GM21825 (cell line): ENCODE results near the gene MEG3.

ENCODE experiments used
- ATAC-seq: cut with Tn5 transposase; IDR thresholded peaks from one replicate; pipeline ENCODE4 v1.9.1; 2021; ENCODE audit warnings: mild to moderate bottlenecking, moderate library complexity; ENCODE audit not compliant: unreplicated experiment

MEG3 gene

DNA sequence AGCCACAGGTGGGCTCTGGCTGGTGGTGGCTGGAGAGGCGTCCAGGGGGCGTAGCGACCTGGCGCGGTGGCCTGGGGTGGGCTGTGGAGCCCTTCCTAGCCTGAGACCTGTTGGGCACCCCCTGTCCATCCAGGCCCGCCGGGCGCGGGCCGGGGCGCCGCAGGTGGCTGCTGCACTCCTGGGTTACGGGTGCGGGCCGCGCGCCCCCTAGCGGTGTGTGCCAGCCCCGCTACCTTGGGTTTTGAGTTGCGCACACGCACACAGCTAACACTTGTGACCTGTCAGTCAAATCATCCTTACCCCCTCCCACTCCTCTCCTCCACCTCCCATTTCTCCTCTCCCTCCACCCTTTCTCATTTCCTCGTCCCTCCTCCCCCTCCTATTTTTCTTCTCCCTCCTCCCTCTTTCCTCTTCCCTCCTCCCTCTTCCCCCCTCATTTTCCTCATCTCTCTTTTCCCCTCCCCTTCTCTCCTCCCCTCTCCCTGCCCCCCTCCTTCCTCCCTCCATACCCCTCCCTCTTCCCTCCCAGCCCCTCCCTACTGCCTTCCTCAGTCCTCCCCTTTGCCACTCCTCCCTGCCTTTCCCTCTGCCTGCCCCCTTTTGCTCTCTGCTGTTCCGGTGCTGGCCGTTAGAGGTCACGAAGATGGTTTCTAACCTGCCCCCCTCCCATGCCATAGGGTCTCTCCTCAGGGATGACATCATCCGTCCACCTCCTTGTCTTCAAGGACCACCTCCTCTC, 2.3 kb downstream of the MEG3 start:
- no peak for ATAC-seq

DNA sequence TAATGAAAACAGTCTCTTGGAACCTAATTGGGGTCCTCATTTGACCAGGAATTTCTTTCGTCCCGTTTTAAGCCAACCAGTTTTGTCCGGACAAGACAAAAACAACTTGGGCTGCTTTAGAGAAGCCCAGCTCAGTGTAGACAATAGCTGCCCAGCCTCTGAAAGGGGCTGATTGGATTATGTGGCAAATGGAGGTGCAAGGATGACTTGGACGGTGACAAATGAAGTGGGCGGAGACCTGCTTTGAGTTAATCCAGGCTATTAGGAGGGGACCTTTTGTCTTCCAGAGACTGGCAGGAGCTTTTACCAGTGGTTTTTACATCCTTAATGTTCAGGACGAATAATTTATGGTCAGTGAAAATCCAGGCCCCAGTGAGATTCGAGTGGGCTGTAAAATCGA, 4.8 kb downstream of the MEG3 start:
- ATAC-seq: no peak

- no peak for ATAC-seq
Measured at GRCh38 chr14:100832311-100832960, 6.5 kb downstream of the MEG3 start.

DNA sequence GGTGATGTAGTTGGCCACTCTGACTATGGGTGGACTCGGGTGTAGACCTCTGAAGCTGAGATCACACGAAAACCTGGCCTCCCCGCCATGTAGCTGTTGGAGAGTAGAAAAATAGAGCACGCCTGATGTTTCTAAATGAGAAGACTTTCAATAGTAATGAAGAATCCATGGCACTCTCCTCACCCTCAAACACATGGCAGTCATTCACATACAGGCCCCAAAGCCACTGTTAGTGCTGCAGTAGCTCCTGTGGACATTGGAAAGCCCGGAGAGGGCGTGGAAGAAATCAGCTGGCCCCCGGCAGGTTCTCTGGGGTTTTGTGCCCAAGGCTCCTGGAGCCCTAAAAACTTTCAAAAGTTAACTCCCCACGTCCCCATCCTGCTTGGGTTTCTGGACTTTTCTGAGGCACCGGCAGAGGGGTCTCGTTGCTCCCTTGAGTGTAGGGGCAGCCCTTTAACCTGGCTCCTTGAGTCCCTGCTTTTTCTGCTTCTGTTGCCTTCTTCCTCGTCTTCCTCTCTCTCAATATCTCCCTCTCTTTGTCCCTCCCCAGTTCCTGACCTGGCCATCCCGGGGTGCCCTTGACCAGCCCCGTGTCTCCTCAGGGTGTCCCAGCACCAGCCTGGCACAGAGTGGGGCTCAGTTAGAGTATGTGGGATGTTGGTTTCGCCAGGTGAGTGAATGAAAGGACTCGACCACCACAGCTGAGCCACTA, 8.3 kb downstream of the MEG3 start:
- no peak for ATAC-seq

DNA sequence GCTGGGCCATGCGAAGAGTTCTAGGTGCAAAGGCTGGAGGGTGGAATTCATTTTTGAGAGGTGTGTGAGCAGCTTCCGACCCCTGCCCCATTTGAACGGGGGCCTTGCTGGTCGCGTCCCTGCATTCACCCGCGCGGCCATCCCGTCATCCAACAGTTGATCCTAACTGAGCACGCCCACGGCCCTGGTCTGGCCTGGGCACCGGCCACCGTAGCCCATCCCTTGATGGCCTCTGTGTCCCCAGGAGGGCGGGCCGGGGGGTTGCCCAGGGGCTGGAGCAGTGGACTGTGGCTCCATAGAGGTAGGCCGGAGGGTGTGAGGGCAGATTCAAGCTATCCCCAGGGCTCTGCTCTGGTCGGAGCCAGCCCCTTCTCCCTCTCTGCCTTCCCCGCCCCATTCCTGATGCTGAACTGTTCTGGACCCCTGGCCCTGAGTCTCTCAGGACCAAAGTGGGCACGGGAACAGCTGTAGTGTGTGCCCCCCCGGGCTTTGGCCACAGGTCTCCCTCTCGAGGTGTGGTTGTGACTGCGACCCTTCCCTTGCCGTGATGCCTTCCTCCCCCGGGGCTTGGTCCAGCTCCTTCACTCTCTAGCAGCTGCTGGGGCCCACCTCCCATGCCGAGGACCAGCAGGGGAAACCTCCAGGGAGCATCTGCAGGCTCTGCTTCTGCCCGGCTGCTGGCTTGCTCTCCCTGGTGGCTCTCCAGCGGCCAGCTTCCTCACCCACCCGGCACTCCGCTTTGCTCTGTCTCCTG, 9.1 kb downstream of the MEG3 start:
- no peak for ATAC-seq

GRCh38 chr14:100835548-100836310, 9.8 kb downstream of the MEG3 start:
- no peak for ATAC-seq

- ATAC-seq: no peak
Measured at GRCh38 chr14:100836311-100836805, 10.4 kb downstream of the MEG3 start.

DNA sequence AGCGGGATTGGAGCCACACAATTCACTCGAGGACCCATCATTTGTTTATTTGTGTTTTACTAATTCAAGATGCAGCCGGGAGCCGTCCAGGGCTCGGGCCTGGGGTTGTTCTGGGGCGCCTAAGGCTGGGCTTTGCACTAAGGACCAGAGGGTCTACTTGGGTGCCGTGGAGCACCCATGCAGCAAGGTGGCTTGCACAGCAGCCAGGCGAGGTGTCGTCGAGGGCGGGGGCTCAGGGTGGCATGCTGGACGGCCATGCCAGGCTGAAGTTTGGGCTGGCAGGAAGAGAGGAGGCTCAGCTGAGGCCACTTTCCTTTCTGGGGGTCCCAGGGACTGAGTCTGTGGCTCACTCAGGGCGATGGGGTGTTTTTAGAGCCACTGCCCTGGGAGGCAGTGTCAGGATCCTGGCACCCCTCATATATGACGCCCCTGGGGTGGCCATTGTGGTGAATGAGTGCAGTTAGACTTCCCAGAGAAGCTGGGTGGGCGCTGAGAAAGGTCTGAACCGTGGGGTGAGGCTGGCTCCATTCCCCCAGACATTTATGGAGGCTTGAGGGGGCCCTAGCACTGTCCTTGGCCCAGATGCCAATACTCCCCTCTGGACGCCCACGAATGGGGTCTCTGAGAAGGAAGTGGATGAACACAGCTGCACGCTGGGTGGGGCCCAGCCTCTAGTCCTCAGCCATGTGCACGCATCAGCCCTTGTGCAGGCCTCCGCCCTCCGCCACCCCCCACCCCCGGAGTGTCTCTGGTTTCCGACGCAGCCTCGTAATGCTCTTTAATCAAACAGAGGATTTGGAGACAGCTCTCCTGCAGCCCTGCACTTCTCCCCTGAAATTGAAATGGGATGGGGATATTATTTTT, 11.3 kb downstream of the MEG3 start:
- ATAC-seq: no peak

- no peak for ATAC-seq
Measured at GRCh38 chr14:100837805-100838350, 12.0 kb downstream of the MEG3 start.

GRCh38 chr14:100838493-100839314, 12.8 kb downstream of the MEG3 start:
- no peak for ATAC-seq

GRCh38 chr14:100839315-100839585, 13.3 kb downstream of the MEG3 start:
- ATAC-seq: no peak

DNA sequence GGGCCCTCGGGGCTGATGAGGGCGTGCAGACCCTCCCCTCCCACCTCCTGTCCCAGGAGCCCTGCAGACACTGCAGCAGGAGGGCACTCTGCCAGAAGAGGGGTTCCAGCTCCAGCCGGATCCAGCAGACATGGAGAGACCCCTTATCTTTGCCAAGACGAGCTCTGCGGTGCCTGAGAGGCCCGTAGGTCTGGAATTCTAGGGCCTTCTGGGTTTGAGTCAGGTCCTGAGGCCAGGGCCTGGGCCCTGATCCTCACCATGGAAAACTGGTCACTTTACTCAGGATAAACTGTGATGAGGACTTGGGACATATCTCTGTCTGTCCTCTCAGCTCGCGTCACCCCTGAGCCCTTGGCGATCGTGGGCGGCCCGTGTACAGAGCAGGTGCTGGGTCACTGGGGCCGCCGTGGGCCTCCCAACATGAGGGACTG, 13.8 kb downstream of the MEG3 start:
- no peak for ATAC-seq

DNA sequence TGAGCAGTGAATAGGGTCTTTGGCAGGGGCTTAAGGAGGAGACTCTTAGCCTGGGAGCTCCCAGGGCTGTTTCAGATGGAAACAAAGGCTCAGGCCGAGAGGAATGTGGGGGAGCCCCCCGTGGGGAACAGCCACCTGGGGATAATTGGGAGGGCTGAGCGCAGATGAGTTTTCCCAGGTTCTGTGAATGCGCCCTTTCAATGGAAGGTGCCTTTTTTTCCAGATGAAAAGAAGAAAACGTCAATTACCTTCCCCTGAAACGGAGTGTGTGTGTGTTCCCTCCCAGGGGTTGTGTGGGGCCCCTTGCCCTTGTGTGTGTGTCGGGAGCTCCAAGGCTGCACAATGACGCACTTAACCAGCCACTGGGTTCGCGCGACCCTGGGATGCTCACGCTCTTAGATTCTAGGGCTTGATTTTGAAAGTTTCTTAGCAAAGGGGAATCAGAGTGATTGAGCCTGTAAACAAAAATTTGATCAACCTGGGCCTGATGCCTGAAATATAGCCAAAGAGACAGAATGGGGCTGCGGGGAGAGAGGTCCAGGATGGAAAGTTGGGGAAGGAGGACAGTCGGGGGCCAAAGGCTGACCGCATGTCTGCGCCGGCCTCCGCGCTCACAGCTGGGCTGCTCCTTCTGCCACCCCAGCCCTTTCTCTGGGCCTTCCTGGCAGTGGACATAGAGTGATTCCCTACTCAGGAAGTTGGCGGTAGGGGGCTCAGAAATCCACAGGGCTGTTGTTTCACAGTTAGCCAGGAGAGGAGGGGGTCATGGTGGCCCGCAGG, 14.6 kb downstream of the MEG3 start:
- no peak for ATAC-seq

DNA sequence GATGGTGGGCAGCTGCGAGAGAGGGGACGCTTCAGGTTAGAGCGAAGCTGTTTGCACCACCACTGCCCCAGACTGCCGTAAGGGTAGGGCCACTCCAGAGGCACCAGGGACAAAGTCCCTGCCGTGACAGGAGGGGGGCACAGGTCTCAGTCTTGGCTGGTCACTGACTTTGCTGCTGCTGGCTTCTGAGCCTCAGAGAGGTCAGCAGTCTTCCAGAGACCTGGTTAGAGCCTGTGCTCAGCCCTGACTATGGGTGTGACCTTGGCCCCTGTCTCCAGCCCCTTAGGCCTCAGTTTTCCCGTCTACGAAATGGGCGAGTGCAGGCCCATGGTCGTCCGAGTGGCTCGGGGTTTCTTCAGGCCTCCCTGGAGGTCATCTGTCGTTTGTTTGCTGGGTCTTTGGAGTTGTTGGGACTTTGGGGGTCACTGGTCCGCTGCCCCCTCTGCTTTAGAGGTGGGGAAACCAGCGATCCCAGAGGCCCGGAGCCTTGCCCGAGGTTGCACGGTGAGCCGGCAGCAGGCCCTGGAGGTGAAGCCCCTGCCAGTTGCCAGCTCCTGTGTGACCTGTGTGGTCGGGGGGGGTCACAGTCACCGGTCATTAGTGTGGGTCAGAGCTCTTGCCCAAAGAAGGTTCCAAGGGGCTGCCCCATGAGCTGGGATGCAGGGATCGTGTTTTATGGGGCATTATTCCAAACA, 15.3 kb downstream of the MEG3 start:
- ATAC-seq: no peak

DNA sequence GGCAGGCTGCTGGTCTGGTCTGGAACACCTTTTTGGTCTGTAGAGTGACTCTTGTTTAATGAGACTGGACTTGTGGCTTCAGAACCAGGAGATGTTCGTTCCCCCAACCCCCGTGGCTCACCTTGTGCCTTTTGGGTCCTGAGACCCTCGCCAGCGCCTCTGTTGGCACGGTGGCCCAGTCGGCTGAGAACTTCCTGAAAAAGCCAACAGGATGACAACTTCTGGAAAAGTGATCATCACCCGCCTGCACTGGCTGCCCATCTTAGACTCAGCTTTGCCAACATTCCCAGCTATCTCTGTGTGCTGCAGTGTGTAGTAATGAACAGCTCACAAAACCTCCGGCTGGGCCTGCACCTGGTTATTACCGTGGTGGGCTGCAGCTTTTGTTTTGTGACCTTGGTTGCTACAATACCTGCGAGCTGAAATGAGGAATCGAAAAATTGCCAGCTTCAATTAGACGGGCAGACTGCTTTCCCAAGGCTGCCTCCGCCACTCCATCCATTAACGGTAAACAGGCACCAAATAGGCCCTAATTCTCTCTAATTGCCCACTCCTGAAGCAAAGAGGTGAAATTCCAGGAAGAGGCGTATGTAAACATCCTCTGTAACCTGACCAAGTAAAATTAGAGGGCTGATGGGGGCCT, 16.0 kb downstream of the MEG3 start:
- ATAC-seq: no peak

- ATAC-seq: no peak
Measured at GRCh38 chr14:100842799-100843198, 16.9 kb downstream of the MEG3 start.

DNA sequence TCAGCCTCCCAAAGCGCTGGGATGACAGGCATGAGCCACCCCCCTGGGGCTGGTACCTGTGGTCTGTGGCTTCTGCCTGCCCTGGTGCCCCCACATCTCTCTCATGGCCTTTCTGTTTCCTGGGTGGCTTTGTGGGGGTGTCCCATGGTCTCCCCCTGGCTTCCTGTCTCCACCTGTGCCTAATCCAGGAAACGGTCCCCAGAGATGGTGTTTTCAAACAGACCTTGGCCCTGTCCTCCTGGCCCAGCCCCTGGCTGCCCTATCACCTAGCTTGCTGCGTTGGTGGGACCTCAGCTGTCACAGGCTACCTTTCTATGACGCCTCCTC, 18.1 kb downstream of the MEG3 start:
- ATAC-seq: no peak
